GM12878 (cell line): ENCODE results near the gene MROH9. TPM values are rescaled to one million over a fixed set of nuclear protein-coding genes. Genes with fewer than 3 reads are reported as not detected.

Experiments
- BCL11A ChIP-seq: IDR thresholded peaks from 2 replicates; pipeline ENCODE4 v1.6.1; 2011; ENCODE audit warnings: low read depth, low read length
- BRCA1 ChIP-seq: IDR thresholded peaks from 2 replicates; pipeline ENCODE4 v1.6.1; 2011; ENCODE audit warnings: low read depth, low read length, improper control_type of control experiment
- CBX3 ChIP-seq: fragments of 200-600 bp; sonication (generic); IDR thresholded peaks from 2 replicates; pipeline ENCODE4 v1.6.1; 2016; ENCODE audit warnings: low read depth, borderline replicate concordance
- CTCF ChIP-seq, 3 experiments: IDR thresholded peaks in 2 of 3; conservative IDR thresholded peaks in 1 of 3; 2 replicates each; pipeline ENCODE4 v1.5.1; 2011; ENCODE audit warnings: low read depth in 3 of 3, low read length in 3 of 3, mild to moderate bottlenecking in 3 of 3, control low read depth in 2 of 3, moderate library complexity in 2 of 3, inconsistent platforms in 1 of 3, mixed read lengths in 1 of 3; ENCODE audit not compliant: control insufficient read depth in 2 of 3, insufficient read depth in 1 of 3; ENCODE audit errors: extremely low read depth in 1 of 3
- IKZF1 ChIP-seq: fragments of 450-650 bp; conservative IDR thresholded peaks from 2 replicates; pipeline ENCODE4 v1.6.1; 2017; ENCODE audit warnings: antibody characterized with exemption, mild to moderate bottlenecking
- PBX3 ChIP-seq: IDR thresholded peaks from 2 replicates; pipeline ENCODE4 v1.6.1; 2011; ENCODE audit warnings: mild to moderate bottlenecking, low read depth, low read length, moderate library complexity; ENCODE audit not compliant: insufficient replicate concordance
- POU2F2 ChIP-seq: IDR thresholded peaks from 3 replicates; pipeline ENCODE4 v1.6.1; 2011; ENCODE audit warnings: low read depth, mild to moderate bottlenecking, low read length, borderline replicate concordance
- PRDM15 ChIP-seq: fragments of 450-650 bp; formaldehyde crosslinking; IDR thresholded peaks from 2 replicates; pipeline ENCODE4 v1.4.0; 2020; ENCODE audit warnings: mild to moderate bottlenecking, moderate library complexity
- SMC3 ChIP-seq: IDR thresholded peaks from 2 replicates; pipeline ENCODE4 v1.6.1; 2011; ENCODE audit warnings: low read length, improper control_type of control experiment, borderline replicate concordance
- TBL1XR1 ChIP-seq: IDR thresholded peaks from 2 replicates; pipeline ENCODE4 v1.6.1; 2012; ENCODE audit warnings: low read depth, low read length, improper control_type of control experiment
- YBX1 ChIP-seq: fragments of 450-650 bp; IDR thresholded peaks from 2 replicates; pipeline ENCODE4 v1.6.1; 2016; ENCODE audit warnings: antibody characterized with exemption
- polyA plus RNA-seq, 11 experiments: library from polyadenylated mRNA; depleted of rRNA in 4 of 11; unstranded in 6 of 11; stranded (reverse) in 5 of 11; fragments of >200 nt; fragmentation: Nextera tagmentation in 4 of 11; fragmentation: Illumina TruSeq in 1 of 11; extraction: Ambion mirVana in 4 of 11; extraction: Trizol in 1 of 11; gene quantifications; 1 replicate in 1 of 11; 2 replicates in 10 of 11; pipeline versions ENCODE4 v1.2.1 to v1.2.3, GENCODE V29; 2011 to 2016; ENCODE audit warnings: inconsistent platforms in 2 of 11, missing spikeins in 2 of 11, low read depth in 1 of 11
- total RNA-seq, 4 experiments: library from RNA; depleted of rRNA in 3 of 4; stranded (reverse); fragments of >200 nt in 3 of 4; fragmentation: Illumina TruSeq in 1 of 4; extraction: Trizol in 1 of 4; gene quantifications; 2 replicates each; pipeline versions ENCODE4 v1.2.1 to v1.2.3, GENCODE V29; 2013 to 2021
- TF ChIP-seq, protein P1 (sequence below): fragments of 450-650 bp; IDR thresholded peaks from 2 replicates; pipeline ENCODE4 v1.6.1; 2017; ENCODE audit warnings: mild to moderate bottlenecking, low read depth, inconsistent platforms; ENCODE audit not compliant: poor library complexity, severe bottlenecking
- TF ChIP-seq, protein P2 (sequence below): fragments of 450-650 bp; IDR thresholded peaks from 2 replicates; pipeline ENCODE4 v1.6.1; 2018; ENCODE audit warnings: mild to moderate bottlenecking, low read depth, moderate library complexity; ENCODE audit not compliant: partially characterized antibody

Gene MROH9
- total and polyA plus RNA-seq, 10 of the 15 experiments (the other 5 are each of a cell fraction or from before 2014, with no cell fraction given): not detected

DNA sequence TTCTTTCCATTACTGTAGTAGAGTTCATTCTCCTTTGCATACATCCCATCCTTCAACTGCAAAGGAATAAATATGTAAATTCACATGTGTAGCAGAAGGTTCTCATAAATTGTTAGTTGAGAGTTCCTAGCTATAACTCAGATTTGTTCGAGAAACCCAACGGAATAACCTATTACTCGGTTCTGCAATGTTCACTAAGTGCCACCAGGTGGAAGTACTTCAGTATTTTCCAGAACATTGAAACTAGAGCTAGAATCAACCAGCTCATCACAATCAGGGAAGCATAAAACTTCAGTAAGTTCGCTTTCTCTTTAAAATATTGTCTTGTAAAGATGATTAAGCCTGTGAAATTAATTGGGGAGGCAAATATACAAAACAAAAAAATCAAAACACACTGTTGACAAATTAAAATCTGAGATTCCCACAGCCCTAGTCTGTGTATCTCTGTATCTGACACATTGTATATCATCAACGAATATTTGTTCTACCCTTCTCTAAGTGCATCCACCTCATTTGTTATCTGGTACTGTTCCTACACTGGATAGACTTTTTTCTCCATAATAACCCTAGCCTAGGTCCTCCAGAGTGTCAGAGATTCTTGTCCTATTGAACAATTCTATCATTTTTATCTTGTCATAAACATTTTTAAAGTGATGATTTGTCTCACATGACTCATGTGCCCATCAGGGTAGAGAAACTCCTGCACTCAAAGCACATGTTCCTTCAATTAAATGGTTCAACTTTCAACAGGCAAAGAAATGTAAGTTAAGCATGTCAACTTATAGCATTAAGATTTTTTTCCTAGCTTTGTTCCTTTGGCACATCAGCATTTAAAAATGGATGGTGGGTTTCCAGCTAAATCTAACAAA, 31.9 kb downstream of the MROH9 start (continued):
- TF ChIP-seq CBX3: no peak
- TF ChIP-seq IKZF1: no peak
- TF ChIP-seq, protein P1, sequence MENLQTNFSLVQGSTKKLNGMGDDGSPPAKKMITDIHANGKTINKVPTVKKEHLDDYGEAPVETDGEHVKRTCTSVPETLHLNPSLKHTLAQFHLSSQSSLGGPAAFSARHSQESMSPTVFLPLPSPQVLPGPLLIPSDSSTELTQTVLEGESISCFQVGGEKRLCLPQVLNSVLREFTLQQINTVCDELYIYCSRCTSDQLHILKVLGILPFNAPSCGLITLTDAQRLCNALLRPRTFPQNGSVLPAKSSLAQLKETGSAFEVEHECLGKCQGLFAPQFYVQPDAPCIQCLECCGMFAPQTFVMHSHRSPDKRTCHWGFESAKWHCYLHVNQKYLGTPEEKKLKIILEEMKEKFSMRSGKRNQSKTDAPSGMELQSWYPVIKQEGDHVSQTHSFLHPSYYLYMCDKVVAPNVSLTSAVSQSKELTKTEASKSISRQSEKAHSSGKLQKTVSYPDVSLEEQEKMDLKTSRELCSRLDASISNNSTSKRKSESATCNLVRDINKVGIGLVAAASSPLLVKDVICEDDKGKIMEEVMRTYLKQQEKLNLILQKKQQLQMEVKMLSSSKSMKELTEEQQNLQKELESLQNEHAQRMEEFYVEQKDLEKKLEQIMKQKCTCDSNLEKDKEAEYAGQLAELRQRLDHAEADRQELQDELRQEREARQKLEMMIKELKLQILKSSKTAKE: no peak
- peak; percentile 59; the same call in 1 of the 2 replicates for TF ChIP-seq SMC3
- TF ChIP-seq YBX1: no peak
- TF ChIP-seq, protein P2, sequence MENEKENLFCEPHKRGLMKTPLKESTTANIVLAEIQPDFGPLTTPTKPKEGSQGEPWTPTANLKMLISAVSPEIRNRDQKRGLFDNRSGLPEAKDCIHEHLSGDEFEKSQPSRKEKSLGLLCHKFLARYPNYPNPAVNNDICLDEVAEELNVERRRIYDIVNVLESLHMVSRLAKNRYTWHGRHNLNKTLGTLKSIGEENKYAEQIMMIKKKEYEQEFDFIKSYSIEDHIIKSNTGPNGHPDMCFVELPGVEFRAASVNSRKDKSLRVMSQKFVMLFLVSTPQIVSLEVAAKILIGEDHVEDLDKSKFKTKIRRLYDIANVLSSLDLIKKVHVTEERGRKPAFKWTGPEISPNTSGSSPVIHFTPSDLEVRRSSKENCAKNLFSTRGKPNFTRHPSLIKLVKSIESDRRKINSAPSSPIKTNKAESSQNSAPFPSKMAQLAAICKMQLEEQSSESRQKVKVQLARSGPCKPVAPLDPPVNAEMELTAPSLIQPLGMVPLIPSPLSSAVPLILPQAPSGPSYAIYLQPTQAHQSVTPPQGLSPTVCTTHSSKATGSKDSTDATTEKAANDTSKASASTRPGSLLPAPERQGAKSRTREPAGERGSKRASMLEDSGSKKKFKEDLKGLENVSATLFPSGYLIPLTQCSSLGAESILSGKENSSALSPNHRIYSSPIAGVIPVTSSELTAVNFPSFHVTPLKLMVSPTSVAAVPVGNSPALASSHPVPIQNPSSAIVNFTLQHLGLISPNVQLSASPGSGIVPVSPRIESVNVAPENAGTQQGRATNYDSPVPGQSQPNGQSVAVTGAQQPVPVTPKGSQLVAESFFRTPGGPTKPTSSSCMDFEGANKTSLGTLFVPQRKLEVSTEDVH: no peak
- TF ChIP-seq BRCA1: no peak
- TF ChIP-seq CTCF (IDR thresholded peaks at IDR 0.05 in 2 of 3, conservative IDR thresholded peaks at IDR 0.05 in 1 of 3; ENCODE audit: control insufficient read depth in 2 of 3, extremely low read depth in 1 of 3, insufficient read depth in 1 of 3, low read depth in 3 of 3, low read length in 3 of 3): peak; percentile 47 to 52 (median 49); a peak in 5 of 6 replicates
- TF ChIP-seq BCL11A: no peak
- TF ChIP-seq POU2F2: no peak
- TF ChIP-seq PRDM15: no peak
- TF ChIP-seq PBX3: no peak
- TF ChIP-seq TBL1XR1: no peak
- TF ChIP-seq, all 136 proteins: peak for 3
